H1 (cell line): ENCODE results near the gene PLA2G4A. TPM values are rescaled to one million over a fixed set of nuclear protein-coding genes. Genes with fewer than 3 reads are reported as not detected.

ENCODE experiments used
- CTCF ChIA-PET: fragments of 300-600 bp; sonication (Branson Sonifier 250); formaldehyde crosslinking; loops from one replicate; lab custom pipeline; 2021; ENCODE audit not compliant: partially characterized antibody; lab: Charles Lee
- POLR2A ChIA-PET: fragments of 300-600 bp; sonication (Branson Sonifier 250); formaldehyde crosslinking; loops from one replicate; lab custom pipeline; 2021; ENCODE audit warnings: inconsistent platforms; ENCODE audit not compliant: partially characterized antibody; lab: Charles Lee
- DNase-seq, 2 experiments: peaks; one replicate each; pipeline versions ENCODE4 v3.0.0 to v3.0.0-alpha.2; 2010 to 2022; ENCODE audit warnings: low spot score in 2 of 2, low read depth in 1 of 2, mixed read lengths in 1 of 2
- FAIRE-seq: peaks from 2 replicates; lab custom pipeline; 2011; peaks lifted over from hg19 to GRCh38; lab: Jason Lieb, UNC
- H2AFZ ChIP-seq: 2 replicates; pipeline ENCODE4 v1.8.1; 2012; ENCODE audit warnings: low read length, inconsistent platforms
- H2AK5ac ChIP-seq: 2 replicates; pipeline ENCODE4 v1.6.1; 2013; ENCODE audit warnings: low read depth, low read length
- H2BK120ac ChIP-seq: replicated peaks from 2 replicates; pipeline ENCODE3; 2013; ENCODE audit warnings: low read depth, low read length, inconsistent platforms
- H2BK12ac ChIP-seq: 2 replicates; pipeline ENCODE4 v1.6.1; 2013; ENCODE audit warnings: low read depth, low read length
- H2BK15ac ChIP-seq: 2 replicates; pipeline ENCODE4 v1.6.1; 2013; ENCODE audit warnings: low read length
- H2BK20ac ChIP-seq: 2 replicates; pipeline ENCODE4 v1.6.1; 2013; ENCODE audit warnings: low read length
- H2BK5ac ChIP-seq: 2 replicates; pipeline ENCODE4 v1.6.1; 2013; ENCODE audit warnings: low read depth, low read length
- H3K14ac ChIP-seq: 2 replicates; pipeline ENCODE4 v1.6.1; 2013; ENCODE audit warnings: inconsistent platforms; ENCODE audit not compliant: insufficient read length
- H3K18ac ChIP-seq: 2 replicates; pipeline ENCODE4 v1.6.1; 2013; ENCODE audit warnings: low read length; ENCODE audit errors: extremely low read depth
- H3K23ac ChIP-seq: 2 replicates; pipeline ENCODE4 v1.6.1; 2013; ENCODE audit warnings: inconsistent platforms; ENCODE audit not compliant: insufficient read length
- H3K23me2 ChIP-seq: 2 replicates; pipeline ENCODE4 v1.6.1; 2013; ENCODE audit warnings: low read depth, low read length
- H3K27ac ChIP-seq: 2 replicates; pipeline ENCODE4 v1.6.1; 2011; ENCODE audit warnings: low read depth, low read length, inconsistent platforms
- H3K27me3 ChIP-seq, 4 experiments: replicated peaks in 1 of 4; 1 replicate in 1 of 4; 2 replicates in 3 of 4; pipeline versions ENCODE4 v1.6.1 to v1.8.1; 2011 to 2013; ENCODE audit warnings: low read length in 3 of 4, mild to moderate bottlenecking in 3 of 4, inconsistent platforms in 2 of 4, mixed read lengths in 2 of 4, moderate library complexity in 1 of 4; ENCODE audit not compliant: control insufficient read depth in 3 of 4, insufficient read depth in 3 of 4; ENCODE audit errors: extremely low read depth in 1 of 4
- H3K36me3 ChIP-seq, 4 experiments: 2 replicates each; pipeline versions ENCODE4 v1.6.1 to v1.8.1; 2011 to 2013; ENCODE audit warnings: mild to moderate bottlenecking in 4 of 4, low read length in 3 of 4, moderate library complexity in 2 of 4, control low read depth in 1 of 4, inconsistent platforms in 1 of 4; ENCODE audit not compliant: insufficient read depth in 4 of 4, control insufficient read depth in 2 of 4
- H3K4ac ChIP-seq: replicated peaks from 2 replicates; pipeline ENCODE3; 2013; ENCODE audit warnings: low read length, low read depth, mixed read lengths, inconsistent platforms; ENCODE audit not compliant: insufficient read length
- H3K4me1 ChIP-seq, 4 experiments: replicated peaks in 1 of 4; 1 replicate in 1 of 4; 2 replicates in 3 of 4; pipeline versions ENCODE4 v1.6.1 to v1.8.1; 2011 to 2013; ENCODE audit warnings: low read length in 3 of 4, inconsistent platforms in 2 of 4, mixed read lengths in 1 of 4; ENCODE audit not compliant: insufficient read depth in 4 of 4, control insufficient read depth in 3 of 4
- H3K4me2 ChIP-seq, 2 experiments: 2 replicates each; pipeline versions ENCODE4 v1.6.1 to v1.8.1; 2011 to 2013; ENCODE audit warnings: low read depth in 2 of 2, low read length in 2 of 2, control low read depth in 1 of 2, inconsistent platforms in 1 of 2, mild to moderate bottlenecking in 1 of 2; ENCODE audit not compliant: insufficient read depth in 1 of 2
- H3K4me3 ChIP-seq, 4 experiments: fragments of 200-600, 300-600 bp in 1 of 4; sonication (generic), shearing (Covaris generic), sonication (Bioruptor Twin) in 1 of 4; 2 replicates each; pipeline versions ENCODE4 v1.5.1 to v1.8.1; 2011 to 2016; ENCODE audit warnings: low read length in 4 of 4, low read depth in 3 of 4, control low read depth in 2 of 4, inconsistent platforms in 2 of 4, mild to moderate bottlenecking in 2 of 4, mixed read lengths in 1 of 4, moderate library complexity in 1 of 4; ENCODE audit not compliant: insufficient read depth in 2 of 4; ENCODE audit errors: extremely low read depth in 1 of 4
- H3K56ac ChIP-seq: replicated peaks from 2 replicates; pipeline ENCODE3; 2013; ENCODE audit warnings: low read depth, mild to moderate bottlenecking, mixed read lengths, low read length, inconsistent platforms; ENCODE audit not compliant: insufficient read length
- H3K79me1 ChIP-seq: 2 replicates; pipeline ENCODE4 v1.6.1; 2013; ENCODE audit warnings: low read depth, low read length, control low read depth
- H3K79me2 ChIP-seq, 2 experiments: 2 replicates each; pipeline versions ENCODE4 v1.6.1 to v1.8.1; 2012 to 2013; ENCODE audit warnings: low read length in 2 of 2, mild to moderate bottlenecking in 2 of 2, inconsistent platforms in 1 of 2; ENCODE audit not compliant: insufficient read depth in 2 of 2, control insufficient read depth in 1 of 2
- H3K9ac ChIP-seq, 4 experiments: replicated peaks in 1 of 4; 1 replicate in 1 of 4; 2 replicates in 3 of 4; pipeline versions ENCODE4 v1.6.1 to v1.8.1; 2011 to 2013; ENCODE audit warnings: low read depth in 3 of 4, low read length in 3 of 4, control low read depth in 2 of 4, mild to moderate bottlenecking in 2 of 4, moderate library complexity in 2 of 4, inconsistent platforms in 1 of 4; ENCODE audit errors: extremely low read depth in 1 of 4
- H3K9me3 ChIP-seq, 2 experiments: 2 replicates each; pipeline versions ENCODE4 v1.6.1 to v1.8.1; 2012 to 2013; ENCODE audit warnings: mild to moderate bottlenecking in 2 of 2, moderate library complexity in 2 of 2, control low read depth in 1 of 2, inconsistent platforms in 1 of 2, low read depth in 1 of 2, low read length in 1 of 2, mixed read lengths in 1 of 2; ENCODE audit not compliant: insufficient read depth in 2 of 2
- H4K20me1 ChIP-seq, 2 experiments: replicated peaks in 1 of 2; 2 replicates each; pipeline versions ENCODE3 to v1.8.1; 2011 to 2013; ENCODE audit warnings: inconsistent platforms in 2 of 2, low read length in 2 of 2, mild to moderate bottlenecking in 1 of 2; ENCODE audit not compliant: insufficient read depth in 2 of 2, control insufficient read depth in 1 of 2
- H4K5ac ChIP-seq: 2 replicates; pipeline ENCODE4 v1.6.1; 2013; ENCODE audit warnings: low read length, low read depth, mixed read lengths, inconsistent platforms; ENCODE audit not compliant: insufficient read length
- H4K8ac ChIP-seq: 2 replicates; pipeline ENCODE4 v1.8.0; 2013; ENCODE audit warnings: mild to moderate bottlenecking, moderate library complexity, low read length, inconsistent platforms; ENCODE audit not compliant: insufficient read depth; ENCODE audit errors: extremely low read depth
- H4K91ac ChIP-seq: replicated peaks from 2 replicates; pipeline ENCODE3; 2013; ENCODE audit warnings: low read length, mixed read lengths, inconsistent platforms; ENCODE audit not compliant: insufficient read length
- ASH2L ChIP-seq: fragments of 200-600, 300-600 bp; sonication (generic); IDR thresholded peaks from one replicate; pipeline ENCODE4 v1.7.1; 2017; ENCODE audit warnings: low read length
- ATF3 ChIP-seq: IDR thresholded peaks from 2 replicates; pipeline ENCODE4 v1.6.1; 2011; ENCODE audit warnings: low read depth, mild to moderate bottlenecking, low read length; ENCODE audit not compliant: insufficient read depth
- BACH1 ChIP-seq: IDR thresholded peaks from 2 replicates; pipeline ENCODE4 v1.6.1; 2012; ENCODE audit warnings: low read length, improper control_type of control experiment
- CBX5 ChIP-seq: fragments of 300-800, 300-1000 bp; sonication (generic); IDR thresholded peaks from 2 replicates; pipeline ENCODE4 v1.7.1; 2016; ENCODE audit warnings: antibody characterized with exemption, low read length, low read depth
- EZH2 ChIP-seq: fragments of 200-600 bp; sonication (generic); IDR thresholded peaks from 2 replicates; pipeline ENCODE4 v1.7.1; 2012; ENCODE audit warnings: low read depth, mild to moderate bottlenecking, moderate library complexity, low read length, inconsistent platforms; ENCODE audit not compliant: severe bottlenecking
- GABPA ChIP-seq: IDR thresholded peaks from 2 replicates; pipeline ENCODE4 v1.6.1; 2011; ENCODE audit warnings: mild to moderate bottlenecking, low read length, moderate library complexity, borderline replicate concordance; ENCODE audit not compliant: insufficient read depth
- JUN ChIP-seq: IDR thresholded peaks from 2 replicates; pipeline ENCODE4 v1.6.1; 2011; ENCODE audit warnings: low read depth, mild to moderate bottlenecking, improper control_type of control experiment, low read length
- MAFK ChIP-seq: IDR thresholded peaks from 2 replicates; pipeline ENCODE4 v1.6.1; 2012; ENCODE audit warnings: low read depth, mild to moderate bottlenecking, improper control_type of control experiment, low read length
- NANOG ChIP-seq: IDR thresholded peaks from 2 replicates; pipeline ENCODE4 v1.6.1; 2011; ENCODE audit warnings: low read length, low read depth, mild to moderate bottlenecking, inconsistent platforms; ENCODE audit not compliant: insufficient read depth, poor library complexity, severe bottlenecking
- RFX5 ChIP-seq: IDR thresholded peaks from 2 replicates; pipeline ENCODE4 v1.6.1; 2011; ENCODE audit warnings: low read depth, low read length, improper control_type of control experiment, borderline replicate concordance
- SP1 ChIP-seq: IDR thresholded peaks from 2 replicates; pipeline ENCODE4 v1.6.1; 2011; ENCODE audit warnings: low read depth, low read length
- ZNF274 ChIP-seq: IDR thresholded peaks from 2 replicates; pipeline ENCODE4 v1.7.0; 2012; ENCODE audit warnings: low read length, borderline replicate concordance; ENCODE audit errors: extremely low read depth
- WGBS, 2 experiments: shearing (Covaris generic) in 1 of 2; methylation state at CpG; one replicate each; pipeline versions ENCODE4 v1.1.6 to v1.1.7; 2013 to 2015; ENCODE audit warnings: low lambda C conversion rate in 2 of 2, mixed read lengths in 2 of 2, inconsistent platforms in 1 of 2, low coverage in 1 of 2, missing lambda C conversion rate in 1 of 2; ENCODE audit not compliant: insufficient replicate concordance in 2 of 2, insufficient coverage in 1 of 2, insufficient read length in 1 of 2; ENCODE audit errors: extremely low coverage in 1 of 2, missing lambda C conversion rate in 1 of 2; 5-methylcytosine and 5-hydroxymethylcytosine counted together
- polyA plus RNA-seq, 7 experiments: library from polyadenylated mRNA; depleted of rRNA in 3 of 7; stranded (reverse) in 5 of 7; unstranded in 2 of 7; fragments of >200 nt in 5 of 7; fragments of 200-250 nt in 2 of 7; gene quantifications; 1 replicate in 5 of 7; 2 replicates in 1 of 7; 4 replicates in 1 of 7; pipeline versions ENCODE4 v1.2.1 to v1.2.3, GENCODE V29; 2011 to 2013; ENCODE audit warnings: missing spikeins in 2 of 7, mixed read lengths in 2 of 7
- total RNA-seq: library from RNA; stranded (reverse); fragmentation: NEBNext Ultra II Directional; extraction: Animal tissue kit (Norgen Biotek cat#: 25700); gene quantifications from 2 replicates; pipeline ENCODE4 v1.2.1, GENCODE V29; 2021

PLA2G4A gene
- total and polyA plus RNA-seq, 2 of the 8 experiments (the other 6 are each of a cell fraction or from before 2014, with no cell fraction given): 0.63 to 1.4 TPM

GRCh38 chr1:186967656-186968394 lies 139.1 kb downstream of the PLA2G4A start:
- H4K20me1 ChIP-seq: no peaks in the 10 kb centered on the region
- POLR2A ChIA-PET: no interaction called here
- no peak overlapping the region for H3K4ac ChIP-seq
- H3K79me1 ChIP-seq: no peaks in the 10 kb centered on the region
- H4K8ac ChIP-seq: no peak overlapping the region
- H3K4me3 ChIP-seq: no peak overlapping the region
- DNase-seq (no peak), FAIRE-seq (no peak)
- no peak overlapping the region for H3K18ac ChIP-seq
- no peak overlapping the region for H3K23ac ChIP-seq
- H2BK15ac ChIP-seq: no peak overlapping the region
- H3K27ac ChIP-seq: no peak overlapping the region
- H2BK5ac ChIP-seq: no peak overlapping the region
- no peak overlapping the region for H3K9ac ChIP-seq
- no peak overlapping the region for H2BK12ac ChIP-seq
- CTCF ChIA-PET: interaction anchor here (0.5 kb wide), 1 partner anchor 200 kb away, joined by 3 read pairs; no protein-coding TSS in a partner anchor
- H3K4me1 ChIP-seq: peaks cover 0 to 2% (median 0%) of the 10 kb centered on the region in 4 experiments; a peak in 1 of 7 replicates
- H2BK20ac ChIP-seq: no peak overlapping the region
- WGBS, 2 experiments: 100% methylated on average over 2 of the region's 2 CpGs; no CpG with 5 or more reads in 1 of the 2 experiments
- H2AK5ac ChIP-seq: no peak overlapping the region
- no peak overlapping the region for H4K91ac ChIP-seq
- no peaks in the 10 kb centered on the region for H3K36me3 ChIP-seq
- no peaks in the 10 kb centered on the region for H3K9me3 ChIP-seq
- H2AFZ ChIP-seq: no peak overlapping the region
- H3K14ac ChIP-seq: no peak overlapping the region
- no peaks in the 10 kb centered on the region for H3K27me3 ChIP-seq
- H3K23me2 ChIP-seq: peaks cover 2% of the 10 kb centered on the region; the same call in 1 of the 2 replicates
- no peak overlapping the region for H3K56ac ChIP-seq
- no peaks in the 10 kb centered on the region for H3K79me2 ChIP-seq
- no peak overlapping the region for H4K5ac ChIP-seq
- no peak overlapping the region for H3K4me2 ChIP-seq
- no peak overlapping the region for H2BK120ac ChIP-seq
- TF ChIP-seq ZNF274 (no peak), RFX5 (no peak), SP1 (no peak), CBX5 (no peak), EZH2 (no peak), GABPA (no peak), ATF3 (no peak), MAFK (no peak), JUN (no peak), ASH2L (no peak), NANOG (no peak), BACH1 (no peak)
